AG08396 (cell line): Measurements from ENCODE around the gene RGS9.

ENCODE experiments used
- DNase-seq: peaks from one replicate; pipeline ENCODE4 v3.0.0; 2012; ENCODE audit warnings: low spot score, mixed read lengths

RGS9 gene

GRCh38 chr17:65261152-65261551 is 124.0 kb downstream of the RGS9 start:
- no peak for DNase-seq

GRCh38 chr17:65261682-65262636 is 124.8 kb downstream of the RGS9 start:
- DNase-seq, result no peak

- DNase-seq, result no peak
Observed at GRCh38 chr17:65265276-65265675, 128.1 kb downstream of the RGS9 start.

DNA sequence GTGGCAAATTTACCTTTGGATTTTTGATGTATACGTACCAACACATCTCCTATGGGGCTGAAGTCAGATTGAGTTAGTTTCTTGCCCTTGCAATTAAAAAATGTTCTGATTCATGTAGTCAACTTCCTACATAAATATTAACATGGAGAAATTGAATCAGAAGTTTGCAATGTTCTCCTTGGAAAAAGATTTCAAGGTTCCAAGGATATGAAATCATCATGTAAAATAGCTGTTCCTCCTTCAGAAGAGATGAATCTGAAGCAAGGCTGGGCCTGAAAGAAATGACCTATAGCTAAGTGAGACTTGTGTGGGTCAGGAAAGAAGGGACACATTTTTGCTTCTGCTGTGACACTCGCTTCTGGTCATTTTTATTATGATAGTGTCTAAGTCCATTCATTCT is 131.7 kb downstream of the RGS9 start:
- no peak for DNase-seq

GRCh38 chr17:65270499-65271253 is 133.5 kb downstream of the RGS9 start:
- DNase-seq, result no peak

- DNase-seq, result no peak
Observed at GRCh38 chr17:65271296-65271695, 134.1 kb downstream of the RGS9 start.
